GM12801 (cell line): ENCODE data around the gene PRPSAP2.

ENCODE experiments used
- TF ChIP-seq, protein P1 (sequence below): IDR thresholded peaks from one replicate; pipeline ENCODE4 v1.5.1; 2011; ENCODE audit warnings: control low read depth; ENCODE audit not compliant: insufficient read length; ENCODE audit errors: extremely low read depth

PRPSAP2 gene

DNA sequence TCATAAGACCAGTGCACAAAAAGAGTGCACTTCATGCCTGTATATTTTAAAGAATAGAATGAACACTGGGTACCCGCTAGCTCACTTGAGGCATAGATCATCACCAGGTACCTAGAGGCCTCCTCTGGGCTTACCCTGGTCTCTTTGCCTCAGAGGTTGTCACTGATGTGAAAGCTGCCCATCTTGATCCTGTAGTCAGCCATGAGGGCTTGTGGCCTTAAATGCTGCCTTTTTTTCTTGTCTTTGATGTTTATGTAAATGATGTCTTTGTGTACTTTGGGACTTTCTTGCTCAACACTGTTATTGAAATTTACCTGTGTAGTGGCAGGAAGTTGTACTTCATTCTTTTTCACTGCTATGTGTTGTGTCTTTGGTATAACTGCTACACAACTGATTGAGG lies 67.3 kb downstream of the PRPSAP2 start:
- TF ChIP-seq, protein P1, sequence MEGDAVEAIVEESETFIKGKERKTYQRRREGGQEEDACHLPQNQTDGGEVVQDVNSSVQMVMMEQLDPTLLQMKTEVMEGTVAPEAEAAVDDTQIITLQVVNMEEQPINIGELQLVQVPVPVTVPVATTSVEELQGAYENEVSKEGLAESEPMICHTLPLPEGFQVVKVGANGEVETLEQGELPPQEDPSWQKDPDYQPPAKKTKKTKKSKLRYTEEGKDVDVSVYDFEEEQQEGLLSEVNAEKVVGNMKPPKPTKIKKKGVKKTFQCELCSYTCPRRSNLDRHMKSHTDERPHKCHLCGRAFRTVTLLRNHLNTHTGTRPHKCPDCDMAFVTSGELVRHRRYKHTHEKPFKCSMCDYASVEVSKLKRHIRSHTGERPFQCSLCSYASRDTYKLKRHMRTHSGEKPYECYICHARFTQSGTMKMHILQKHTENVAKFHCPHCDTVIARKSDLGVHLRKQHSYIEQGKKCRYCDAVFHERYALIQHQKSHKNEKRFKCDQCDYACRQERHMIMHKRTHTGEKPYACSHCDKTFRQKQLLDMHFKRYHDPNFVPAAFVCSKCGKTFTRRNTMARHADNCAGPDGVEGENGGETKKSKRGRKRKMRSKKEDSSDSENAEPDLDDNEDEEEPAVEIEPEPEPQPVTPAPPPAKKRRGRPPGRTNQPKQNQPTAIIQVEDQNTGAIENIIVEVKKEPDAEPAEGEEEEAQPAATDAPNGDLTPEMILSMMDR, result no peak

DNA sequence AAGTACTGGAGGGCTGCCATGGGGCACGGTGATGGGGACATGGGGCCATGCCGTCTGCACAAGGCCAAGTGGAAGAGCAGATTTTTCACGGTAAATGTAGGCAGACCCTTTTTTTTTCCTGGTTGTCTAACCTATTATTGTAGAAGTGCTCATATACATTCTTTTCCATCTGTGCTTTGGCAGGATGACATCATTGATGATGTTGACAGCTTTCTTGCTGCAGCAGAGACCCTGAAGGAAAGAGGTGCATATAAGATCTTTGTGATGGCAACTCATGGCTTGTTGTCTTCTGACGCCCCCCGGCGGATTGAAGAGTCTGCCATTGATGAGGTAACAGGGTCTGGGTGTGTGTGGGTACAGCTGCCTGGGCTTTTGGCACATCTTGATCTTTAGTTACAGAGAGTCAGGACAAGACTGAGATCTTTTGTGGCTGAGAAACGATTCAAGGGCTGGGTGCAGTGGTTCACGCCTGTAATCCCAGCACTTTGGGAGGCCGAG lies 70.7 kb downstream of the PRPSAP2 start:
- TF ChIP-seq, protein P1, result no peak

DNA sequence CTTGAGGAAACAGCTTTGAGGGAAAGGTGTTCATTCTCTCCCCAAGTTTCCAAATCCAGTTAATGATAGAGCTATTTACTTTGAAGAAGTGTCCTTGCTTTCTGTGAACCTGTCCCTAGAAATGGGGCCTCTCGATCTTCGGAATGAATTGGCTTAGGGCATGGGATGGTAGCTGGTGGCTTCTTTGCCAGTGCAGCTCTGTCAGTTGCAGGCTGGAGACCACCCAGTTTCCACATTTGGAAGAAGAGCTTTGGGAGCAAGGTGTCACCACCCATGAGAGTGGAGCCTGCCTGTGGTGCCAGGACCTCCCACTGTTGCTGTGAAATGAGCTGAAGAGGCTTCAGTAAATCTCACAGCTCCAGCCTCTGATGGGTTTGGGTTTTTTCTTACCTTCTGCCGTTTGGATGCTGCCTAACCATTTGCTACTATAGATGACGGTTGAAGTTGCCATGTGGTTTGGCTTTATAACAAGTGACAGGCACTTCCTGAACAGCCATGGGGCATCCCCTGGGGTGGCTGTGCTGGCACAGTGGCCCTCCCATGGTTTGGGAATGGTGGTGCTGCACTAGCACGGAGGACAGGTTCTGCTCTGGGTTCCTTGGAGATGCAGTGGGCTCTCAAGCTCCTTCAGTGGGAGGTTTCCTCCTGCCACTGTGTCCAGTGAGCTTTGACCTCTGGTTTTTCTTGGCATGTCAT lies 74.6 kb downstream of the PRPSAP2 start:
- TF ChIP-seq, protein P1, result no peak

DNA sequence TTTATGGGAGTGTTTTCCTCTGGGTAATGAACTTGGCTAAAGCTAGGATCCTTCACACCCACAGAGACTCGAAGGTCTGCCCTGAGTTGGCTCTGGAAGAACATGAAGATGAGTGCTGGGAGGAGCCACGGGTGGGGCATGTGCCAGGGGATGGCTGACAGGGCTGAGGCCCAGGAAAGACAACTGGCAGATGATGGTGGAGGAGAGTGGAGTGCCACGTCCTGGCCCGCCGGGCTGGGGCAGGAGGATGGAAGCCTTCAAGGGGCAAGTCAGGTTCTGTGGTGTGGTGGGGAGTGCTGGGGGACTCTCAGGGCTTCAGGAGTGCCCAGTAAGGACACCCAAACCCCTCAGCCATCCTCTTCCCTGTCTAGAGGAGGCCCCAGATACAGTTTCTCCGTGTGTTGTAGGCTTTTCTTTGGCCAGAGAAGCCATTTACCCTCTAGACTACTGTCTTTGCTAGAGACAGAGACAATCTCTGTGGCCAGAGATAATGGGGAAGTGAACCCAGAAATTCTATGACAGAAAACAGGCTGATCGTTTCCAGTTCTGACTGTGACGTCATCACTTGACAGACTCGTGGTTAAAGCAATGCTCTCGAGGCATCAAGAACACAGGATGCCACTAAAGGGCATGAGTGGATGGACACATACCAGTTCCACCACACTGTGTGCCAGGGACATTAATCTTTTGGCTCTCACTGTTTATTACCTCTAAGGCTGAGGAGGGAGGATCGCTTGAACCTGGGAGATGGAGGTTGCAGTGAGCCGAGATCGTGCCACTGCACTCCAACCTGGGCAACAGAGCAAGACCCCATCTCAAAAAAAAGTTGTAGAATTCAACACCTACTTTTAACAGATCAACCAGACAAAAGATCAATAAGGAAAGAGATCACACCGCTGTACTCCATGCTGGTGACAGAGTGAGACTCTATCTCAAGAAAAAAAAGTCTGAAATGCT lies 75.4 kb downstream of the PRPSAP2 start:
- TF ChIP-seq, protein P1, result no peak

DNA sequence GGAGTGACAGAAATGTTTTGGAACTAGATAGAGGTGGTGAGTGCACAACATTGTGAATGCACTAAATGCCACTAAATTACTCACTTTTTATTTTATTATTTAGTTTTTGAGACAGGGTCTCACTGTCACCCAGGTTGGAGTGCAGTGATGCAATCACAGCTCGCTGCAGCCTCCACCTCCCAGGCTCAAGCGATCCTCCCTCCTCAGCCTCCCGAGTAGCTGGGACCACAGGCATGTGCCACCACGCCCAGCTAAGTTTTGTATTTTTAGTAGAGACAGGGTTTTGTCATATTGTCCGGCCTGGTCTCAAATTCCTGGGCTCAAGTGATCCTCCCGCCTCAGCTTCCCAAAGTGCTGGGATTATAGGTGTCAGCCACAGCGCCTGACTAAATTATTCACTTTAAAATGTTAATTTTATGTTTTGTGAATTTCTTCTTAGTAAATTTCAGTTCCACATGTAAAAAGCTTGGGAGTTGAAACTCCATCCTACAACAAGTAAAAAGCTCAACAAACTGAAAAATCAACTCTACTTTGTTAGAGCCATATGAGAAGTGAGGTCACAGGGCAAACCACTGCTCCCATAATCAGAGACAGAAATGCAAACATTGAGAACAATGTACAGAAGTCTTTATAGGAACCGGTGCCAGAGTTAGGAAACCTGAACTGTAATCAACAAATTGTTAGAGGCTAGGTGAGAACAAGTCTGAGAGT lies 80.2 kb downstream of the PRPSAP2 start:
- TF ChIP-seq, protein P1, result no peak

DNA sequence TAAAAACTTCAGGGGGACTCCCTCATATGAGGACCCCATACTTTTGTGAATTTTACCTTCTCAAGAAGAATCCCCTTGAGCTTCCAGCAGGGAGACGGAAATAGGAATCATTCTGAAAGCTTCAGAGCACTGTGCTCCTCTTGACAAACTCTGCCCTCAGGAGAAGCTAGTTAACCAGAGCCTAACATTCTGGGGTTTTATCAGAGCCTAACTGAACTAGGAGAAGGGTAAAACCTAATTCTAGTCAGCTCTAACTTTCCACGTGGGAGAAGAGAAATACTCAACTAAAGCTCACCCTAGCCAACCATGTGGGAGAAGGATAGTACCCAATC lies 80.7 kb downstream of the PRPSAP2 start:
- TF ChIP-seq, protein P1, result no peak

DNA sequence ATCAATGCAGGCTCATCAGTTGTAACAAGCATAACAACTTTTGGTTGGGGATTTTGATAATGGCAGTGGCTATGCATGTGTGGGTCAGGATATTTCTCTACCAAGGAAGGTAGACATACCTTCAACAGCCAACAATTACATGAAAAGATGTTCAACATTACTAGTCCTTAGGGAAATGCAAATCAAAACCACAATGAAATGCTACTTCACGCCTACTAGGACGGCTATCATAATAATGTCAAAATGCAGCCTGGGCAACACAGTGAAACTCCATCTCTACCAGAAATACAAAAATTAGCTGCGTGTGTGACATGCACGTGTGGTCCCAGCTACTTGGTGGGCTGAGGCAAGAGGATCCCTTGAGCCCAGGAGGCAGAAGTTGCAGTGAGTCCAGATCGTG lies 86.7 kb downstream of the PRPSAP2 start:
- TF ChIP-seq, protein P1, result no peak
